ENCODE measurements around the gene DOCK1.
"Not testable (repeated sequence)": the region's sequence is repeated elsewhere in the genome, so short reads cannot be mapped to it uniquely, and the experiment has no call there.

Gene DOCK1

DNA sequence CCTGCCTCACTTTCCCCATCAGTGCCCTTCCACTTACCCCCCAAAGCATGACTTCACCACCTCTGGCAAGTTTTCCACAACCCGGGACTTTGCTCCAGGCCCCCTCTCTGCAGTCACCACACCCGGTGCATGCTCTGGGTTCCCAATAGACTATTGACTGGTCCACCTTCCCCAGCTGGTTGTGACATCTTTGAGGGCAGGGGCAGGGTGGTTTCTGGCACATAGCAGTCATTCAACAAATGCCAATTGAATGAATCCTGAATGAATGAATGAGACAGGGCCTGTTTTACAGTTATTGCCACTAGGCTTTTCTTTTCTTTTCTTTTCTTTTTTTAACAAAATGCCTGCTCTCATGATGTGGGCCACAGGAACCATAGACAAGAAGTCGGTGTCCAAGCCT, 28.8 kb upstream of the DOCK1 start:
- TF ChIP-seq, protein P1, sequence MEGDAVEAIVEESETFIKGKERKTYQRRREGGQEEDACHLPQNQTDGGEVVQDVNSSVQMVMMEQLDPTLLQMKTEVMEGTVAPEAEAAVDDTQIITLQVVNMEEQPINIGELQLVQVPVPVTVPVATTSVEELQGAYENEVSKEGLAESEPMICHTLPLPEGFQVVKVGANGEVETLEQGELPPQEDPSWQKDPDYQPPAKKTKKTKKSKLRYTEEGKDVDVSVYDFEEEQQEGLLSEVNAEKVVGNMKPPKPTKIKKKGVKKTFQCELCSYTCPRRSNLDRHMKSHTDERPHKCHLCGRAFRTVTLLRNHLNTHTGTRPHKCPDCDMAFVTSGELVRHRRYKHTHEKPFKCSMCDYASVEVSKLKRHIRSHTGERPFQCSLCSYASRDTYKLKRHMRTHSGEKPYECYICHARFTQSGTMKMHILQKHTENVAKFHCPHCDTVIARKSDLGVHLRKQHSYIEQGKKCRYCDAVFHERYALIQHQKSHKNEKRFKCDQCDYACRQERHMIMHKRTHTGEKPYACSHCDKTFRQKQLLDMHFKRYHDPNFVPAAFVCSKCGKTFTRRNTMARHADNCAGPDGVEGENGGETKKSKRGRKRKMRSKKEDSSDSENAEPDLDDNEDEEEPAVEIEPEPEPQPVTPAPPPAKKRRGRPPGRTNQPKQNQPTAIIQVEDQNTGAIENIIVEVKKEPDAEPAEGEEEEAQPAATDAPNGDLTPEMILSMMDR (IDR thresholded peaks at IDR 0.05; ENCODE audit: insufficient read depth, low read depth, low read length, missing control alignments), result no peak
- no peak overlapping the region for H3K4me3 ChIP-seq (ENCODE audit: low read length)
- DNase-seq (ENCODE audit: low read depth), result no peak

DNA sequence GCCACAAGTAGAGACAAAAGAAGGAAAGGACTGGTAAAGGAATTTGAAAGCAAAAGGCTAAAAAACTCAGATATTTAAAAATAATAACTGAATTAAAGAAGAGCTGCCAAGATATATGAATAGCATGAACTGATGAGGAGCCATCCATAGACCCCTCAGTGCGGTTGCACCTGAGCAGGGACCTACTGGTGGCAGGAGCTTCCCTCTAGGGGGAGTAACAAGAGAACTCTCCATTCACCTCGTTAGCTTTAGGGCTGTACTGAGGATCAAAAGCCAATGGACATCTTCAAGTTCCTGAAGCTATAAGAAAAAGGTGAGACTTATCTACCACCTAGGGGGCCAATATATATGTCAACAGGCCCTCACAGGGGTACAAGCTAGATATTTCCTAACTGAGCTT, 27.8 kb upstream of the DOCK1 start:
- DNase-seq (ENCODE audit: low read depth), result no peak
- H3K4me3 ChIP-seq (ENCODE audit: low read length), result no peak overlapping the region
- TF ChIP-seq, protein P1 (IDR thresholded peaks at IDR 0.05; ENCODE audit: insufficient read depth, low read depth, low read length, missing control alignments), result no peak

DNA sequence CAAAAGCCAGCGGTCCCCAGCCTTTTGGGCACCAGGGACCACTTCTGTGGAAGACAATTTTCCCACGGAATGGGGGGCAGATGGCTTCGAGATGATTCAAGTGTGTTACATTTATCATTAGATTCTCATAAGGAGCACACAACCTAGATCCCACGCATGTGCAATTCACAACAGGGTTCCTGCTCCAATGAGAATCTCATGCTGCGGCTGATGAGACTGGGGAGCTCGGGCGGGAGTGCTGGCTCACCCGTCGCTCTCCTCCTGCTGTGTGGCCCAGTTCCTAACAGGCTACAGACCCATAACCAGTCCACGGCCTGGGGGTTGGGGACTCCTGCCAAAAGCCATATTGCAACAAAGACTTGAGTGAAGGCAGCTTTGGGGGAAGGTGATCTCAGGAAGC, 26.6 kb upstream of the DOCK1 start:
- TF ChIP-seq, protein P1 (IDR thresholded peaks at IDR 0.05; ENCODE audit: insufficient read depth, low read depth, low read length, missing control alignments), result no peak
- H3K4me3 ChIP-seq (ENCODE audit: low read length), result no peak overlapping the region
- DNase-seq (ENCODE audit: low read depth), result no peak

DNA sequence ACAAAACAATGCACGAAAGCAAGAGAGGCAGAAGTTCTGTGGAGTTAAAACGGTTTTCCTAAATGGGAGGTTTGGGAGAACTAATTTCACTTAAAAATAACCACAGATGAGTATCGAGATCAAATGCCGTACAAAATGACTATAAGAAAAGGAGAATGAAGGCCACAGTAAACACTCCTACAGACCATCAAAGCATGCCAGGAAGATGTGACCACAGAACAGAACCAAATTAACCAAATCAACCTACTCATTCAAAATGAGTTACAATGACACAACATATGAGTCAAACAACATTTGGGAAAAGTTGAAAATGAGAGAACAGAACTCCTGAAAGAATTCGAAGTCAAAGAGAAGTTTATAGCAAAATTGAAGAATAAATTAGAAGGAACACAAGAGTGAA, 24.3 kb upstream of the DOCK1 start:
- DNase-seq (ENCODE audit: low read depth), result no peak
- TF ChIP-seq, protein P1 (IDR thresholded peaks at IDR 0.05; ENCODE audit: insufficient read depth, low read depth, low read length, missing control alignments), result no peak
- H3K4me3 ChIP-seq (ENCODE audit: low read length), result no peak overlapping the region

DNA sequence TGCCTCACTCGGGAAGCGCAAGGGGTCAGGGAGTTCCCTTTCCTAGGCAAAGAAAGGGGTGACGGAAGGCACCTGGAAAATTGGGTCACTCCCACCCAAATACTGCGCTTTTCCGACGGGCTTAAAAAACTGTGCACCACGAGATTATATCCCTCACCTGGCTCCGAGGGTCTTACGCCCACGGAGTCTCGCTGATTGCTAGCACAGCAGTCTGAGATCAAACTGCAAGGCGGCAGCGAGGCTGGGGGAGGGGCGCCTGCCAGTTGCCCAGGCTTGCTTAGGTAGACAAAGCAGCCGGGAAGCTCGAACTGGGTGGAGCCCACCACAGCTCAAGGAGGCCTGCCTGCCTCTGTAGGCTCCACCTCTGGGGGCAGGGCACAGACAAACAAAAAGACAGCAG, 23.2 kb upstream of the DOCK1 start:
- H3K4me3 ChIP-seq (ENCODE audit: low read length), result peak overlapping the region; percentile 39
- peak; percentile 40 for DNase-seq (ENCODE audit: low read depth)

DNA sequence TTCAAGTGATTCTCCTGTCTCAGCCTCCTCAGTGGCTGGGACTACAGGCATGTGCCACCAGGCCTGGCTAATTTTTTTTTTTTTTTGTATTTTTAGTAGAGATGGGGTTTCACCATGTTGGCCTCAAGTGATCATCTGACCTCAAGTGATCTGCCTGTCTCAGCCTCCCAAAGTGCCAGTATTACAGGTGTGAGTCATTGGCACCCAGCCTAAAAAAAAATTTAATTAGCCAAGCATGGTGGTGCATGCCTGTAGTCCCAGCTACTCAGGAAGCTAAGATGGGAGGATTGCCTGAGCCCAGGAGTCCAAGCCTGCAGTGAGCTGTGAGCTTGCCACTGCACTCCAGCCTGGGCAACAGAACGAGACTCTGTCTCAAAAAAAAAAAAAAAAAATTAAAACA, 16.8 kb upstream of the DOCK1 start:
- DNase-seq (ENCODE audit: low read depth), result peak; percentile 81
- not testable (repeated sequence) for H3K4me3 ChIP-seq (ENCODE audit: low read length)

DNA sequence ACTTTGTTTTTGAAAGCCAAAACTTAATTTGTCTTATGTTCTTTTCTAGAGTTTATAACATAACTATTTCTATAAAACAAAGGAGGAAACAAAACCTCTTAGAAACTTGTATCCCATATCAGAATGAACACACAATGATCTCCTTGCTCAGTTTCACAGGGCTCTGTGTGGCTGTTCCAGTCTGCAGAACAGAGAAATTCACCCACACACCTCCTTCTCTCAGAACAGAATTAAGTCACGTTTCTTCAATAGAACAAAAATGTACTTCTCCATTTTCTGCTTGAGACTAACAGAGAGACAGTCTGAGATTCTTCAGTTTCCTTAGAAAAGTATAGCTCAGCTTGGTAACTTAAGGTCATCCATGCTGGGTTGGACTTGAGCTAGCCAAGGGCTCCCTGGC, 15.8 kb upstream of the DOCK1 start:
- H3K4me3 ChIP-seq (ENCODE audit: low read length), result no peak overlapping the region
- TF ChIP-seq, protein P1 (IDR thresholded peaks at IDR 0.05; ENCODE audit: insufficient read depth, low read depth, low read length, missing control alignments), result no peak
- no peak for DNase-seq (ENCODE audit: low read depth)

DNA sequence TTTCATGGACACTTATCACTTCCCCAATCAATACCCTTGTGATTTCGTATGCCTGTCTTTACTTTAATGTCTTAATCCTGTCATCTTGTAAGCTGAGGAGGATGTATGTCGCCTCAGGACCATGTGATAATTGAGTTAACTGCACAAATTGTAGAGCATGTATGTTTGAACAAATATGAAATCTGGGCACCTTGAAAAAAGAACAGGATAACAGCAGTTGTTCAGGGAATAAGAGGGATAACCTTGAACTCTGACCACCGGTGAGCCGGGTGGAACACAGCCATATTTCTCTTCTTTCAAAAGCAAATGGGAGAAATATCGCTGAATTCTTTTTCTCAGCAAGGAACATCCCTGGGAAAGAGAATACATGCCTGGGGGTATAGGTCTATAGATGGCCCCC, 14.4 kb upstream of the DOCK1 start:
- not testable (repeated sequence) for H3K4me3 ChIP-seq (ENCODE audit: low read length); DNase-seq (ENCODE audit: low read depth)

Data from epithelial cell of esophagus (primary cell).